ENCODE measurements around the gene DOCK11. TPM values are rescaled to one million over a fixed set of nuclear protein-coding genes. Genes with fewer than 3 reads are reported as not detected.

The DOCK11 gene
- total RNA-seq, 1 experiment from 2014 or later, result 2.7 TPM

GRCh38 chrX:118528071-118528737, 32.6 kb downstream of the DOCK11 start:
- no peak for DNase-seq
- no peak for TF ChIP-seq CTCF (IDR thresholded peaks at IDR 0.05; ENCODE audit: insufficient read depth in 1 of 2, low read depth in 1 of 2, low read length in 1 of 2, severe bottlenecking in 1 of 2, unreplicated experiment in 1 of 2)
- ChIA-PET CTCF (no interaction called here), POLR2A (no interaction called here)
- no peak overlapping the region for H3K27ac Mint-ChIP-seq (ENCODE audit: unreplicated experiment)
- H3K9me3 ChIP-seq, result no peaks in the 10 kb centered on the region
- no peaks in the 10 kb centered on the region for H3K27me3 ChIP-seq (replicated peaks; ENCODE audit: control insufficient read depth, insufficient read depth, low read length)
- peaks cover 9% of the 10 kb centered on the region for H3K9me3 Mint-ChIP-seq (ENCODE audit: unreplicated experiment)
- H3K4me3 Mint-ChIP-seq (ENCODE audit: unreplicated experiment), result no peak overlapping the region
- H3K4me1 ChIP-seq, result no peaks in the 10 kb centered on the region
- no peak overlapping the region for H3K4me3 ChIP-seq (ENCODE audit: low read depth, low read length)
- intact Hi-C loops (cut with micrococcal nuclease; ENCODE audit: unreplicated experiment), result no loop called here
- no peaks in the 10 kb centered on the region for H3K4me1 Mint-ChIP-seq (ENCODE audit: low read depth, unreplicated experiment)
- H3K36me3 ChIP-seq (ENCODE audit: control insufficient read depth, insufficient read depth, low read length), result no peaks in the 10 kb centered on the region
- H3K27me3 Mint-ChIP-seq (ENCODE audit: insufficient read depth, unreplicated experiment), result no peaks in the 10 kb centered on the region
- H3K36me3 Mint-ChIP-seq (ENCODE audit: insufficient read depth, unreplicated experiment), result no peaks in the 10 kb centered on the region
- BruUV-seq (replicated peaks), result no TSS peak

DNA sequence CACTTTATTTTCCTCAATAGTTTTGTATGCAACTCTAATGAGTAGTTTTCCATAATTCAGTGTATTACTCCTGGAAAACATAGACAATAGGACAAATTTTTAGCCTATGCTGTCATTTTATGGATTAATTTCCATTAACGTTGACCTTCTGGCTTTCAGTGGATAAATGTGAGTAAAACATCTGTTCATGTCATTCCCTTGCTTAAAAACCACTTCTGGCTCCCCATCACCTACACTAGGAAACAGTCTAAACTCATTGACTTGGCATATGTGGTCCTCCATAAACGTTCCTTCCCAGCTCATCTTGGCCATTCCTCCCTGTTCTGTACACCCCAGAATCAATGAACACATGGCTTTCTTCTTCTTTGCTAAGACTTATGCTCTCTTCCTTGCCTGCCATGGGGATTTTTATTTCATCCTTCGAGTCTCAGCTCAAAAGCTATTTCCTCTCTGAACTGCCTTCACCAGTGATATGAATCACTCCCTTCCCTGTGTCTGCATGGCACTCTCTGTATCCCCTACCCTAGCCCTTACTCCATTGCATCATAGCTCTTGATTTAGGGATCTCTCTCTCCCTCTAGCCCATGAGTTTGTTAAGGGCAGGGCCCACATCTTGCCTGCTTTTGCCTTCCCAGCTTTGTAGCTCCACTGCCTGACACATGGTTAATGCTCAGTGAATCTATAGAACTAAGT, 34.8 kb downstream of the DOCK11 start:
- Mint-ChIP-seq H3K4me3 (ENCODE audit: unreplicated experiment) (no peak overlapping the region), H3K36me3 (ENCODE audit: insufficient read depth, unreplicated experiment) (no peaks in the 10 kb centered on the region), H3K27ac (ENCODE audit: unreplicated experiment) (no peak overlapping the region), H3K9me3 (ENCODE audit: unreplicated experiment) (peaks cover 9% of the 10 kb centered on the region), H3K4me1 (ENCODE audit: low read depth, unreplicated experiment) (no peaks in the 10 kb centered on the region), H3K27me3 (ENCODE audit: insufficient read depth, unreplicated experiment) (no peaks in the 10 kb centered on the region)
- no peak overlapping the region for H3K4me3 ChIP-seq (ENCODE audit: low read depth, low read length)
- CTCF ChIA-PET, result no interaction called here
- no peaks in the 10 kb centered on the region for H3K4me1 ChIP-seq
- POLR2A ChIA-PET, result no interaction called here
- H3K36me3 ChIP-seq (ENCODE audit: control insufficient read depth, insufficient read depth, low read length), result no peaks in the 10 kb centered on the region
- intact Hi-C loops (cut with micrococcal nuclease; ENCODE audit: unreplicated experiment), result no loop called here
- no peaks in the 10 kb centered on the region for H3K9me3 ChIP-seq
- BruUV-seq (replicated peaks), result no TSS peak
- no peak for DNase-seq
- no peak for TF ChIP-seq CTCF (IDR thresholded peaks at IDR 0.05; ENCODE audit: insufficient read depth in 1 of 2, low read depth in 1 of 2, low read length in 1 of 2, severe bottlenecking in 1 of 2, unreplicated experiment in 1 of 2)
- no peaks in the 10 kb centered on the region for H3K27me3 ChIP-seq (replicated peaks; ENCODE audit: control insufficient read depth, insufficient read depth, low read length)

DNA sequence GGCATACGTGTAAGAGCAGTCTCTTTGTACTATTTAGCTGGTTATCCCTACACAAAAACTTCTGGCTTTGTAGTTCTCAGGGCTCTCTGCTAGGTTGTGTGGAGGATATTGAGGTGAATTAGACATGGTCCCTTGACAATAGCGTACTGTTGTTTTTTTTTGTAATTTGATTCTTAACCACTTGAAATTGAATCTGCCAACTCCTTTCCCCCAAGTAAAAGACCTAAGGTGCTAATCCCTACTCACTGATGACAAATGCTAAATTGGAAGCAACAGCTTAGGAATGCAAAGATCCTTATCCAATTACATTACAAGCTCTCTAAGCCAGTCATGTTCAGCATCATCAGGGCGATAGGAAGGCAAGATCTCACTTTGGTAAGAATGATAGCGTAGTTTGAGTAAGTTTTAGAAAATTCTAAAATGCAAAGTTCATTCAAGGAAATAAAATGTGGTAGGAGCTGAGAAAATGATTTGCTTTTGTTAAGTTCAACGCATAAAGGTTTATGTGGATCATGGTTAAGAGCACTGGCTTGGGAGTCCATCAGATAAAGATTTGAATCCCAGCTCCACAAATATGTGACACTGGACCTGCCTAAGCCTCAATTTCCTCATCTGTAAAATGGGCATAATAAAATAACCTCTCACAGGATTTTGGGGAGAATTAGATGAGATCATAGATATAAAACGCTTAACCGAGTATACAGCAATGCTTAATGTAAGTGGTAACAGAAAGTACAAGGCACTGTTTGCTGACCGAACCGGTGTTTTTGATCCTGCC, 39.3 kb downstream of the DOCK11 start:
- no peak overlapping the region for H3K4me3 ChIP-seq (ENCODE audit: low read depth, low read length)
- TF ChIP-seq CTCF (IDR thresholded peaks at IDR 0.05; ENCODE audit: insufficient read depth in 1 of 2, low read depth in 1 of 2, low read length in 1 of 2, severe bottlenecking in 1 of 2, unreplicated experiment in 1 of 2), result no peak
- H3K36me3 ChIP-seq (ENCODE audit: control insufficient read depth, insufficient read depth, low read length), result no peaks in the 10 kb centered on the region
- no peaks in the 10 kb centered on the region for H3K9me3 Mint-ChIP-seq (ENCODE audit: unreplicated experiment)
- POLR2A ChIA-PET, result no interaction called here
- no peaks in the 10 kb centered on the region for H3K9me3 ChIP-seq
- H3K27ac Mint-ChIP-seq (ENCODE audit: unreplicated experiment), result no peak overlapping the region
- no peaks in the 10 kb centered on the region for H3K36me3 Mint-ChIP-seq (ENCODE audit: insufficient read depth, unreplicated experiment)
- no peak for DNase-seq
- BruUV-seq (replicated peaks), result no TSS peak
- H3K27me3 ChIP-seq (replicated peaks; ENCODE audit: control insufficient read depth, insufficient read depth, low read length), result no peaks in the 10 kb centered on the region
- intact Hi-C loops (cut with micrococcal nuclease; ENCODE audit: unreplicated experiment), result no loop called here
- H3K4me3 Mint-ChIP-seq (ENCODE audit: unreplicated experiment), result no peak overlapping the region
- peaks cover 11% of the 10 kb centered on the region for H3K4me1 ChIP-seq
- H3K27me3 Mint-ChIP-seq (ENCODE audit: insufficient read depth, unreplicated experiment), result no peaks in the 10 kb centered on the region
- CTCF ChIA-PET, result no interaction called here
- H3K4me1 Mint-ChIP-seq (ENCODE audit: low read depth, unreplicated experiment), result peaks cover 6% of the 10 kb centered on the region
